Astrocyte (in vitro differentiated cells and primary cell): ENCODE results near the gene SOCS6.

Source experiments
- CTCF ChIP-seq: IDR thresholded peaks from 2 replicates; pipeline ENCODE4 v1.5.1; 2011; ENCODE audit warnings: low read depth, mild to moderate bottlenecking, inconsistent platforms, low read length, moderate library complexity; ENCODE audit not compliant: insufficient read depth
- EZH2 ChIP-seq: IDR thresholded peaks from 2 replicates; pipeline ENCODE4 v1.6.1; 2012; ENCODE audit warnings: mild to moderate bottlenecking, low read length, inconsistent platforms; ENCODE audit not compliant: insufficient read depth

DNA sequence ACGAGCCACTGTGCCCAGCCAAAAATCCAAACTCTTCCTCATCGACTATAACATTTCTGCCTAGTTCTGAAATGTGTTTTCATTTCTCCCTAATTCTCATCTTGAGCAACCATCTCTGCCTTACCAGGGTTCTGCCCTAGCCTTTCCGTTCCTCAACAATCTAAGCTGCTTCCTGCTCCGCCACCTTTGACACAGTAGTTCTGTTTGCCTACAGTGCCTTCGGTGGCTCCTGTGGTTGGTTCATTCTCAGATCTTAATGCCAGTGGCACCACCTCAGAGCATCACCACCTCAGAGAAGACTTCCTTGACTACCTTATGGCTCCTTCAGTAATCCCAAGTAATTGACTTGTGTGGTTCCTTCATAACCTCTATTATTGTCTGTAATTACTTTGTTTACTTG lies 3.8 kb downstream of the SOCS6 start:
- TF ChIP-seq CTCF = no peak
- no peak for TF ChIP-seq EZH2
